ENCODE data around the gene EMILIN1.

EMILIN1 gene

GRCh38 chr2:27125104-27125503 lies 46.7 kb downstream of the EMILIN1 start:
- DNase-seq (ENCODE audit: low read depth): no peak

GRCh38 chr2:27126252-27126710 lies 47.9 kb downstream of the EMILIN1 start:
- no peak for DNase-seq (ENCODE audit: low read depth)

GRCh38 chr2:27127883-27128667 lies 49.7 kb downstream of the EMILIN1 start:
- DNase-seq (ENCODE audit: low read depth): no peak

- DNase-seq (ENCODE audit: low read depth): no peak
These were observed 50.5 kb downstream of the EMILIN1 start for GRCh38 chr2:27128668-27129571.

- no peak for DNase-seq (ENCODE audit: low read depth)
These were observed 52.0 kb downstream of the EMILIN1 start for GRCh38 chr2:27130396-27130795.

- no peak for DNase-seq (ENCODE audit: low read depth)
These were observed 53.0 kb downstream of the EMILIN1 start for GRCh38 chr2:27131429-27131828.

GRCh38 chr2:27133195-27133875 lies 54.9 kb downstream of the EMILIN1 start:
- DNase-seq (ENCODE audit: low read depth): no peak

- peak; percentile 91 for DNase-seq (ENCODE audit: low read depth)
These were observed 55.7 kb downstream of the EMILIN1 start, which contains the start of gene PREB for GRCh38 chr2:27133905-27134780. PREB (minus strand) TSS chr2:27134636; CDS start chr2:27134421, 215 bp downstream.

GRCh38 chr2:27134781-27135477 lies 56.5 kb downstream of the EMILIN1 start:
- DNase-seq (ENCODE audit: low read depth): no peak

- no peak for DNase-seq (ENCODE audit: low read depth)
These were observed 57.1 kb downstream of the EMILIN1 start for GRCh38 chr2:27135478-27135955.

Measured in iris pigment epithelial cell (primary cell).